Measurements from ENCODE around the gene CD226.

CD226 gene

DNA sequence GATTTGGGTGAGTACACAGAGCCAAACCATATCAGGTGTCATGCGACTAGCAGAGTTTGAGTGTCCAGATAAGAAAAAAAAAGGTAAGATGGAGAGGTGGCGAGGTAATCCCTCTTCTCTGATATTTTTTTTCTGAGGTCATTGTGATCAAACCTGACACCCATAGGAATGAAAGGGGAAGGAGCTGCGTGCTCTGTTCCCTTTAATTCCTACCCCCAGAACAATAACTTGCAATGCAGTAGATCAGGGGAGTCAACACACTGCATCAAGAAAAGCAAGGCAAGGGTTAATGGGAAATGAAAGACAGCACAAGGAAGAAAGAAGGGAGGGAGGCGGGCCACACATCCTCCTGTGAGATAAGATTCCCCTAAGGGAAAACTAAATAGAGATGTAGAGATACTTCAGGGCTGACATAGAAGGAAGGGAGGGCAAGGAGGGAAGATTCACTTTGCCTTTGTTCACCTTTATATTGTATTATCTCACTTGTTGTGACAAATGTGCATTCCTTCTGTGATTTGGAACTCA, 132.8 kb downstream of the CD226 start:
- DNase-seq (ENCODE audit: low read depth) = no peak

DNA sequence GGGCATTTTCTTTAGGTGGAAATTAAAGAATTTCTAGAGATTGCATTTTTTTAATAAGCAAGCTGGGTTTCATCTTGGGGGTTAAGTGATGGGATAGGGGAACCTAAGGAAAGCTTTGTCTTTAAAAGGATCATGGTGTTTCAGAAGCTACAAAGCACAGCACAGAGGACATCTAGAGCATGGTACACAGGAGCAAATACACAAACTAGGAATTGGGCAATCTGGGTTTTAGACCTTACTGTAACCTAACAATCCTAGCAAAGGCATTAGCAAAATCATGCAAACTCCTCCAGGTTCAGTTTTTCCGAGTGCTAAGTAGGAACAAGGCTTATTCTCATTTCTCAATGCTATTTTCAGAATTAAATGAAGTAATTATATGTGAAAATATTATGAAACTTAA, 134.1 kb downstream of the CD226 start:
- no peak for DNase-seq (ENCODE audit: low read depth)

DNA sequence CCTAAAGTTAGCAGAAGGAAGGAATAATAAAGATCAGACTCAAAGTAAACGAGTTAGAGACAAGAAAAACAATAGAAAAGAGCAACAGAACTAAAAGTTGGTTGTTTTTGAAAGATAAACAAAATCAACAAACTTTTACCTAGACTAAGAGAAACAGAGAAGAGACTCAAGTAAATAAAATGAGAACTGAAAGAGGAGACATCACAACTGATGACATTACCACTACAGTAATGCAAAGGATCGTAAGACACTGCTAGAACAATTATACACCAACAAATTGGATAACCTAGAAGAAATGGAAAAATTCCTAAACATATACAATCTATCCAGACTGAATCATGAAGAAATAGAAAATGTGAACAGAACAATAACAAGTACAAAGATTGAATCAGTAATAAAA, 139.3 kb downstream of the CD226 start:
- no peak for DNase-seq (ENCODE audit: low read depth)

DNA sequence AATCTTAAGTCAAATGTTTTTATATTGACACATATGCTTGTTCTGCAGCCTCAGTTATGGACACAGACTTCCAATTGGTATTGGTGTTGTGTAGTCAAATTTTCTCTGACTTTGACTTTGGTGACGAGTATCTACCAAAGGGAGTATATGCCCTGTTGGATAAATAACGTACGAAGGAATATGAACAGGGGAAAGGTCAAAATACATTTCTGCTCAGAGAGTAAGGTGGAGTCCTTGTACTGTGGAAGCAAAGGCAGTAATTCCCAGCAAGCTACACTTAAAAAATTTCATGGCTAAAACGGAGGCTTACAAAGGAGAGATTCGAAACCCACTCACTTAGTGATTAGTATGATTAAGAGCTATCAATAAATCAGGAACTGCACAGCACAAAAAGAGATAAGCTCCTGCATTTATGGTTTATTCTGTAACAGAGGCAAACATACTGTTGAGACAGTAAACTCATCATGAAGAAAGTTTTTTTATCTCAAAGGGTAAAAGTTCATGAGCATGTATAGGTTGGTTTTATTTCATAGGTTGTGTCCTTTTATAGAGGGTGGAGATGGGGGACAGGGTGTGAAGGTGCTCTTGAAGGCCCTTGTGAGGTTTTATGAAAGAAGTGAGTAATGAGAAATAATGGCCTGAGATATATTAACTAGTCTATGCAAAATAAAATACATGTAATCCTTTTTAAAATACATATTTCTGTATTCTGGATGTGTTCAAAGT, 142.7 kb downstream of the CD226 start:
- DNase-seq (ENCODE audit: low read depth) = no peak
